ENCODE measurements around the gene NBEA.
"Not testable (repeated sequence)": the region's sequence is repeated elsewhere in the genome, so short reads cannot be mapped to it uniquely, and the experiment has no call there.

Gene NBEA

GRCh38 chr13:35093356-35093755, 151.3 kb downstream of the NBEA start:
- no peak for DNase-seq

GRCh38 chr13:35106771-35107170, 164.7 kb downstream of the NBEA start:
- not testable (repeated sequence) for DNase-seq

- no peak for DNase-seq
Observed at GRCh38 chr13:35107535-35107934, 165.5 kb downstream of the NBEA start.

- DNase-seq = not testable (repeated sequence)
Observed at GRCh38 chr13:35113612-35114011, 171.5 kb downstream of the NBEA start.

- DNase-seq = no peak
Observed at GRCh38 chr13:35127466-35127865, 185.4 kb downstream of the NBEA start.

GRCh38 chr13:35129500-35129899, 187.4 kb downstream of the NBEA start:
- DNase-seq = no peak

GRCh38 chr13:35131471-35131870, 189.4 kb downstream of the NBEA start:
- no peak for DNase-seq

- no peak for DNase-seq
Observed at GRCh38 chr13:35136585-35136984, 194.5 kb downstream of the NBEA start.

GRCh38 chr13:35139591-35139990, 197.5 kb downstream of the NBEA start:
- no peak for DNase-seq

GRCh38 chr13:35140321-35140720, 198.3 kb downstream of the NBEA start:
- DNase-seq = no peak

- DNase-seq = no peak
Observed at GRCh38 chr13:35140831-35141230, 198.8 kb downstream of the NBEA start.

- no peak for DNase-seq
Observed at GRCh38 chr13:35143123-35143522, 201.1 kb downstream of the NBEA start.

- no peak for DNase-seq
Observed at GRCh38 chr13:35144166-35144890, 202.3 kb downstream of the NBEA start.

GRCh38 chr13:35146686-35147085, 204.6 kb downstream of the NBEA start:
- DNase-seq = no peak

- DNase-seq = peak; percentile 44
Observed at GRCh38 chr13:35157143-35157755, 215.2 kb downstream of the NBEA start.

- DNase-seq = no peak
Observed at GRCh38 chr13:35159041-35159440, 217.0 kb downstream of the NBEA start.

GRCh38 chr13:35160896-35161295, 218.8 kb downstream of the NBEA start:
- no peak for DNase-seq

GRCh38 chr13:35162420-35162819, 220.3 kb downstream of the NBEA start:
- DNase-seq = no peak

GRCh38 chr13:35163674-35164073, 221.6 kb downstream of the NBEA start:
- DNase-seq = no peak

- peak; percentile 61 for DNase-seq
Observed at GRCh38 chr13:35164324-35164932, 222.4 kb downstream of the NBEA start.

- no peak for DNase-seq
Observed at GRCh38 chr13:35165205-35165604, 223.1 kb downstream of the NBEA start.

GRCh38 chr13:35179494-35179893, 237.4 kb downstream of the NBEA start:
- DNase-seq = no peak

- DNase-seq = no peak
Observed at GRCh38 chr13:35179920-35180663, 238.0 kb downstream of the NBEA start.

- DNase-seq = no peak
Observed at GRCh38 chr13:35190241-35190640, 248.2 kb downstream of the NBEA start.
